Nephron progenitor cell (in vitro differentiated cells): Measurements from ENCODE around the gene RASA2.
"Not testable (repeated sequence)": the region's sequence is repeated elsewhere in the genome, so short reads cannot be mapped to it uniquely, and the experiment has no call there.

ENCODE experiments used
- DNase-seq: peaks from one replicate; pipeline ENCODE4 v3.0.0; 2021
- H3K27ac Mint-ChIP-seq: 2 replicates; pipeline ENCODE4 v1.8.0; 2021; ENCODE audit warnings: mild to moderate bottlenecking, moderate library complexity, mixed read lengths
- H3K27me3 Mint-ChIP-seq: 2 replicates; pipeline ENCODE4 v1.8.0; 2021; ENCODE audit warnings: mild to moderate bottlenecking, low read depth, mixed read lengths; ENCODE audit not compliant: poor library complexity
- H3K36me3 Mint-ChIP-seq: 2 replicates; pipeline ENCODE4 v1.8.0; 2021; ENCODE audit warnings: low read depth, mixed read lengths
- H3K4me1 Mint-ChIP-seq: 2 replicates; pipeline ENCODE4 v1.8.0; 2021; ENCODE audit warnings: mixed read lengths
- H3K4me3 Mint-ChIP-seq: 2 replicates; pipeline ENCODE4 v1.8.0; 2021; ENCODE audit warnings: mild to moderate bottlenecking, moderate library complexity, mixed read lengths
- H3K9me3 Mint-ChIP-seq: 2 replicates; pipeline ENCODE4 v1.8.0; 2021; ENCODE audit warnings: mild to moderate bottlenecking, moderate library complexity, mixed read lengths
- TF ChIP-seq, protein P1 (sequence below): fragments of 200-600 bp; sonication (generic); IDR thresholded peaks from 2 replicates; pipeline ENCODE4 v1.5.0; 2021; ENCODE audit warnings: antibody characterized with exemption

The RASA2 gene

DNA sequence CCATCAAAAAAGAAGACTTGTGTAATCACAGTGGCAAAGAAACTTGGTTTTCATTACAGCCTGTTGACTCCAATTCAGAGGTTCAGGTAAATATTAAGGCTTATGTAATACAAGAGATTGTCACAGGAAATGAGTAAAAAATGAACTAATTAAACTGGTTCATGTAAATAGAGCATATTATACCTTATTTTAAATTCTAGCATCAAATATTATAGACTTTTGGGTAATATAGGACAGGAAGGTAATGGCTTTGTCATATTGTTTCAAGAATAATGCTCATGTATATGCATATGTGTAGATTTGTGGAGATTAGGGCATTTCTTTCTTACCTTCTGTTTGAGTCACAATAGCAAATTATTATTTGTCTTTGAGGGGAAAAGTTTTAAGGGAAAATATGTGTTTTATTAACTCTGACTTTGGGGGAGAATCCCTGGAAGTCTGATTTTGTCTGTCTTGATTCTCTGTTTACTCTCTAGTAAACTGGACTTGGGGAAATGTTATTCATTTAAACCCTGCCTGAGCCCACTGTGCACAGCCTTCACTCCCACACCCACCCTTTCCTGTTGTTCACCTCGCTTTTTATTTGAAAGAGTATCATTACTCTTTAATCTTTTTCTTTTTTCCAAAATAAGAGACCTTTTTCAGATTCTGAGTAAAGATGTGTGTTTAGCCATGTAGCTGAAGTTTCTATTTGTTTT lies 43.0 kb downstream of the RASA2 start:
- H3K9me3 Mint-ChIP-seq = no peaks in the 10 kb centered on the region
- H3K4me1 Mint-ChIP-seq = no peaks in the 10 kb centered on the region
- H3K36me3 Mint-ChIP-seq = peaks cover 13% of the 10 kb centered on the region
- no peak overlapping the region for H3K4me3 Mint-ChIP-seq
- H3K27ac Mint-ChIP-seq = peak overlapping the region; percentile 89
- TF ChIP-seq, protein P1, sequence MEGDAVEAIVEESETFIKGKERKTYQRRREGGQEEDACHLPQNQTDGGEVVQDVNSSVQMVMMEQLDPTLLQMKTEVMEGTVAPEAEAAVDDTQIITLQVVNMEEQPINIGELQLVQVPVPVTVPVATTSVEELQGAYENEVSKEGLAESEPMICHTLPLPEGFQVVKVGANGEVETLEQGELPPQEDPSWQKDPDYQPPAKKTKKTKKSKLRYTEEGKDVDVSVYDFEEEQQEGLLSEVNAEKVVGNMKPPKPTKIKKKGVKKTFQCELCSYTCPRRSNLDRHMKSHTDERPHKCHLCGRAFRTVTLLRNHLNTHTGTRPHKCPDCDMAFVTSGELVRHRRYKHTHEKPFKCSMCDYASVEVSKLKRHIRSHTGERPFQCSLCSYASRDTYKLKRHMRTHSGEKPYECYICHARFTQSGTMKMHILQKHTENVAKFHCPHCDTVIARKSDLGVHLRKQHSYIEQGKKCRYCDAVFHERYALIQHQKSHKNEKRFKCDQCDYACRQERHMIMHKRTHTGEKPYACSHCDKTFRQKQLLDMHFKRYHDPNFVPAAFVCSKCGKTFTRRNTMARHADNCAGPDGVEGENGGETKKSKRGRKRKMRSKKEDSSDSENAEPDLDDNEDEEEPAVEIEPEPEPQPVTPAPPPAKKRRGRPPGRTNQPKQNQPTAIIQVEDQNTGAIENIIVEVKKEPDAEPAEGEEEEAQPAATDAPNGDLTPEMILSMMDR = no peak
- no peak for DNase-seq
- no peaks in the 10 kb centered on the region for H3K27me3 Mint-ChIP-seq

DNA sequence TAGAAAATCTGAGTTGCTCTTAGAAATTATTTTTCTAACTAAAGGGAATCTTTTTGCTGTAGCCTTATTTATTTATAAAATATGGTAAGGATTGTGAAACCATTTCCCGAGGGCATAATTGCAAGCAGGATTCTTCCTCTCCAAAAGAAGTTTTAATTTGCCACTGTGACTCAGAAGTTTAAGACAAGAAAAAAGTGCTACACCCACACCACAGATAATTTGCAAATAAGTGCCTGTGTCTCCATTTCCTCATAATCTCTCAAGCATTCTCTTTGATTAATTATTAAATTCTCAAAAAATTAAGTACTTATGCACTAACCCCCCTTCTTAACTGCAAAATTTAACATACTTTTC lies 43.6 kb downstream of the RASA2 start:
- peaks cover 19% of the 10 kb centered on the region for H3K36me3 Mint-ChIP-seq
- H3K27me3 Mint-ChIP-seq = no peaks in the 10 kb centered on the region
- TF ChIP-seq, protein P1 = no peak
- H3K4me3 Mint-ChIP-seq = no peak overlapping the region
- H3K27ac Mint-ChIP-seq = peak overlapping the region; percentile 89
- peaks cover 3% of the 10 kb centered on the region for H3K9me3 Mint-ChIP-seq
- H3K4me1 Mint-ChIP-seq = no peaks in the 10 kb centered on the region
- DNase-seq = no peak

DNA sequence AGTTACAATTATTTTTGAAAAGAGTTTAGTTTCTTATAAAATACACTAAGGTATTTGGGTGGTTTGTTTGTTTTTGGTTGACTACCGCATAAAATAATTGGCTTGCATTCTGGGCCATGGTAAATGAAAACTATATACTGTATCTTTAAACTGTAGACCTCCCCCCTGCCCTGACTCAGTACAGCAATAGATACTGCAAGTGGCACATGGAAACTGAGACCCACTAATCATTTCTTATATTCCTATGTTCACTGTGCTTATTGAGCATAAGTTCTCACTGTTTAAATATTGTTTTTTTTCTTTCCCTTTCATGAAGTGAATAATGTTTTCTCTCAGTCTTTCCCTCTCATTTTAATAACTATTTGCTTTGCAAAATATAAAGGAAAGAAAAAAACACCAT lies 45.8 kb downstream of the RASA2 start:
- no peak for DNase-seq
- no peak overlapping the region for H3K27ac Mint-ChIP-seq
- H3K36me3 Mint-ChIP-seq = peaks cover 37% of the 10 kb centered on the region
- H3K9me3 Mint-ChIP-seq = peaks cover 13% of the 10 kb centered on the region
- TF ChIP-seq, protein P1 = no peak
- no peak overlapping the region for H3K4me3 Mint-ChIP-seq
- no peaks in the 10 kb centered on the region for H3K27me3 Mint-ChIP-seq
- H3K4me1 Mint-ChIP-seq = no peaks in the 10 kb centered on the region

DNA sequence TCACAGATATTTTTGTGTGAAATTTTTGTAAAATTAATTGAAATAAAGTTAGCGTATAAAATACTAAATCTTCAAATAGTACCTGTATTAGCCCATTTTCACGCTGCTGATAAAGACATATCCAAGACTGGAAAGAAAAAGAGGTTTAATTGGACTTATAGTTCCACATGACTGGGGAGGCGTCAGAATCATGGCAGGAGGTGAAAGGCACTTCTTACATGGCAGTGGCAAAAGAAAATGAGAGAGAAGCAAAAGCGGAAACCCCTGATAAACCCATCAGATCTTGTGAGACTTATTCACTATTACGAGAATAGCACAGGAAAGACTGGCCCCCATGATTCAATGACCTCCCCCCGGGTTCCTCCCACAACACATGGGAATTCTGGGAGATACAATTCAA lies 49.2 kb downstream of the RASA2 start:
- Mint-ChIP-seq H3K9me3 (peaks cover 13% of the 10 kb centered on the region), H3K36me3 (peaks cover 37% of the 10 kb centered on the region)
- not testable (repeated sequence) for H3K4me3 Mint-ChIP-seq, DNase-seq, H3K4me1 Mint-ChIP-seq, H3K27ac Mint-ChIP-seq, H3K27me3 Mint-ChIP-seq

DNA sequence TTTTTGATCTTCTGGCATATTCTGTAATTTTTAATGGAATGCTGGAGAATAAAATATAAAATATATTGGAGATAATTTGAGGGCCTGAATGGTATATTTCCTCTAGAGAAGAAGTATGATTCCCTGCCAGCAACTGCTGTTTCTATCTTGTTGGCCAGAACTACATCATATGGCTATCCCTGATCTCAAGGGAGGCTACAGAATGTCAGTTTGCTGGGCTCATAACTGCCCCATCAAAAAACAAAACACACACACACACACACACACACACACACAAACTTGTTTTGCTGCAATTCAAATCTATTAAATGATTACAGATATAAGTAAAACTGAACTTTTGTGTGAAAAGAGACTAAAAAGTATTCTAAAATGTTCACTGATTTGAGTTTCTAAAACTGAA lies 51.0 kb downstream of the RASA2 start:
- Mint-ChIP-seq H3K9me3 (peaks cover 19% of the 10 kb centered on the region), H3K4me1 (no peaks in the 10 kb centered on the region), H3K27ac (no peak overlapping the region), H3K4me3 (no peak overlapping the region), H3K36me3 (peaks cover 51% of the 10 kb centered on the region), H3K27me3 (no peaks in the 10 kb centered on the region)
- TF ChIP-seq, protein P1 = no peak
- no peak for DNase-seq

DNA sequence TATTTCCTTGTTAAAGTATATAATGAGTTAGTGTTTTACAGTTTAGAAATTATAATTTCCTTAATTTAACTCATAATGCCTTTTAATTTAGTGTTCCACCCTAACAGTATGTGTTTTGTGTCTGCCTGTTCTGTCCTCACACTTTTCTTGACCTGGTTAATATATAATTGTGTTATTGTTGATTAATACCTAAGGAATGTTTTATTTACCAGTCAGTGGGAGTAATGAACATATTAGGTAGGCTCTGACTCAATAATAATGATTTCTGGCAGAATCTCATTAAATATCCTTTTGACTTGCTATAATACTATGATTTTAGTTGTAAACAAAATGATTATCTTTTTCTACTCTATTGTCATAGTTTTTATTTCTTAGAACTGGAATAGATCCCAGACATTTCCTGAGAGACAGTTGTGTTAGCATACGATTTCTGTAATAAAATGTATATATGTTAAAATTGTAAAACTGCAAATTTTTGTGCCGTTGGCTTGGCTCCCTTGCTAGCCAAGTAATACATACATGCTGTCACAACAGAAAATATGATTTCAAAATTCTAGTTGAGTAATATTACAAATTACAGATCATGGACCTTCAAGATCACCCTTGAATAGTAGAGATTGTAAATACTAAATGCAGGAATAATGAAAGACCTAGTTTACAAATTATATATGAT lies 51.9 kb downstream of the RASA2 start:
- DNase-seq = no peak
- Mint-ChIP-seq H3K9me3 (peaks cover 28% of the 10 kb centered on the region), H3K27ac (no peak overlapping the region), H3K27me3 (no peaks in the 10 kb centered on the region), H3K4me1 (no peaks in the 10 kb centered on the region), H3K36me3 (peaks cover 57% of the 10 kb centered on the region), H3K4me3 (no peak overlapping the region)
- TF ChIP-seq, protein P1 = no peak
